SK-N-SH (cell line): ENCODE measurements around the gene NUDT22.

Source experiments
- ELF1 ChIP-seq: IDR thresholded peaks from 2 replicates; pipeline ENCODE4 v1.4.0; 2012
- EZH2phosphoT487 ChIP-seq: fragments of 200-600 bp; sonication (generic); IDR thresholded peaks from 2 replicates; pipeline ENCODE4 v1.6.1; 2017; ENCODE audit warnings: low read depth, mixed run types, mild to moderate bottlenecking, antibody characterized with exemption, moderate library complexity, borderline replicate concordance
- FOXM1 ChIP-seq: IDR thresholded peaks from 2 replicates; pipeline ENCODE4 v1.4.0; 2012; ENCODE audit warnings: low read depth, mild to moderate bottlenecking
- IRF3 ChIP-seq: fragments of 150-350 bp; IDR thresholded peaks from 2 replicates; pipeline ENCODE4 v1.6.1; 2016; ENCODE audit warnings: mild to moderate bottlenecking, low read depth, low read length
- MAX ChIP-seq: IDR thresholded peaks from 2 replicates; pipeline ENCODE4 v1.4.0; 2012; ENCODE audit warnings: low read depth
- POLR2AphosphoS5 ChIP-seq: IDR thresholded peaks from 2 replicates; pipeline ENCODE4 v1.6.1; 2012; ENCODE audit warnings: low read depth, low read length
- RAD21 ChIP-seq: IDR thresholded peaks from 2 replicates; pipeline ENCODE4 v1.6.1; 2012; ENCODE audit warnings: mild to moderate bottlenecking, low read length
- TAF1 ChIP-seq: IDR thresholded peaks from 2 replicates; pipeline ENCODE4 v1.6.1; 2012; ENCODE audit warnings: low read depth, mild to moderate bottlenecking, low read length, moderate library complexity, borderline replicate concordance
- TEAD4 ChIP-seq: IDR thresholded peaks from 2 replicates; pipeline ENCODE4 v1.4.0; 2012; ENCODE audit warnings: mild to moderate bottlenecking, borderline replicate concordance; ENCODE audit not compliant: insufficient read depth
- TF ChIP-seq, protein P1 (sequence below): fragments of 200-600 bp; sonication (generic); IDR thresholded peaks from 2 replicates; pipeline ENCODE4 v1.6.1; 2017; ENCODE audit warnings: antibody characterized with exemption, mild to moderate bottlenecking, moderate library complexity

- TF ChIP-seq, protein P1, sequence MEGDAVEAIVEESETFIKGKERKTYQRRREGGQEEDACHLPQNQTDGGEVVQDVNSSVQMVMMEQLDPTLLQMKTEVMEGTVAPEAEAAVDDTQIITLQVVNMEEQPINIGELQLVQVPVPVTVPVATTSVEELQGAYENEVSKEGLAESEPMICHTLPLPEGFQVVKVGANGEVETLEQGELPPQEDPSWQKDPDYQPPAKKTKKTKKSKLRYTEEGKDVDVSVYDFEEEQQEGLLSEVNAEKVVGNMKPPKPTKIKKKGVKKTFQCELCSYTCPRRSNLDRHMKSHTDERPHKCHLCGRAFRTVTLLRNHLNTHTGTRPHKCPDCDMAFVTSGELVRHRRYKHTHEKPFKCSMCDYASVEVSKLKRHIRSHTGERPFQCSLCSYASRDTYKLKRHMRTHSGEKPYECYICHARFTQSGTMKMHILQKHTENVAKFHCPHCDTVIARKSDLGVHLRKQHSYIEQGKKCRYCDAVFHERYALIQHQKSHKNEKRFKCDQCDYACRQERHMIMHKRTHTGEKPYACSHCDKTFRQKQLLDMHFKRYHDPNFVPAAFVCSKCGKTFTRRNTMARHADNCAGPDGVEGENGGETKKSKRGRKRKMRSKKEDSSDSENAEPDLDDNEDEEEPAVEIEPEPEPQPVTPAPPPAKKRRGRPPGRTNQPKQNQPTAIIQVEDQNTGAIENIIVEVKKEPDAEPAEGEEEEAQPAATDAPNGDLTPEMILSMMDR, result no peak
- TF ChIP-seq POLR2AphosphoS5 (no peak), EZH2phosphoT487 (no peak), FOXM1 (no peak), TAF1 (no peak), MAX (no peak), TEAD4 (no peak), IRF3 (no peak), RAD21 (no peak), ELF1 (no peak)
Measured at GRCh38 chr11:64220798-64221197, 5.3 kb upstream of the NUDT22 start.
